K562 (cell line): Measurements from ENCODE around the gene NUP155. TPM values are rescaled to one million over a fixed set of nuclear protein-coding genes. Genes with fewer than 3 reads are reported as not detected.
"Not testable (repeated sequence)": the region's sequence is repeated elsewhere in the genome, so short reads cannot be mapped to it uniquely, and the experiment has no call there.

Source experiments
- POLR2G ChIP-seq: fragments of 200-400 bp; formaldehyde crosslinking; IDR thresholded peaks from 2 replicates; pipeline ENCODE4 v1.6.1; 2017; ENCODE audit warnings: low read depth, mild to moderate bottlenecking, antibody characterized with exemption, low read length, moderate library complexity
- SIX5 ChIP-seq, 2 experiments: IDR thresholded peaks; 2 replicates each; pipeline ENCODE4 v1.6.1; 2011; ENCODE audit warnings: low read length in 2 of 2, borderline replicate concordance in 1 of 2, low read depth in 1 of 2, mild to moderate bottlenecking in 1 of 2, moderate library complexity in 1 of 2; ENCODE audit not compliant: insufficient read depth in 1 of 2
- TAF7 ChIP-seq: fragments of 450-650 bp; IDR thresholded peaks from 2 replicates; pipeline ENCODE4 v1.6.1; 2016; ENCODE audit warnings: missing genetic modification characterization, missing compliant biosample characterization
- ZNF583 ChIP-seq: fragments of 250-450 bp; sonication (Bioruptor Pico); IDR thresholded peaks from 2 replicates; pipeline ENCODE4 v1.4.0; 2020
- ZZZ3 ChIP-seq: fragments of 450-650 bp; IDR thresholded peaks from 2 replicates; pipeline ENCODE4 v1.6.1; 2016; ENCODE audit warnings: antibody characterized with exemption, mild to moderate bottlenecking, moderate library complexity
- polyA plus RNA-seq, 8 experiments: library from polyadenylated mRNA; depleted of rRNA in 4 of 8; stranded (reverse) in 5 of 8; unstranded in 3 of 8; fragments of >200 nt; fragmentation: Nextera tagmentation in 2 of 8; fragmentation: Illumina TruSeq in 1 of 8; extraction: Ambion mirVana in 2 of 8; extraction: Trizol in 1 of 8; gene quantifications; 2 replicates each; pipeline versions ENCODE4 v1.2.1 to v1.2.3, GENCODE V29; 2011 to 2014; ENCODE audit warnings: inconsistent platforms in 1 of 8, missing spikeins in 1 of 8
- total RNA-seq, 7 experiments: library from RNA; depleted of rRNA in 6 of 7; stranded (reverse); fragments of >200 nt in 6 of 7; fragmentation: Illumina TruSeq in 2 of 7; extraction: Trizol in 2 of 7; gene quantifications; 2 replicates each; pipeline versions ENCODE4 v1.2.1 to v1.2.3, GENCODE V29; 2011 to 2021; ENCODE audit warnings: low replicate concordance in 1 of 7
- TF ChIP-seq, protein P1 (sequence below): fragments of 450-650 bp; IDR thresholded peaks from 2 replicates; pipeline ENCODE4 v1.6.1; 2016; ENCODE audit warnings: borderline replicate concordance
- TF ChIP-seq, protein P2 (sequence below), 2 experiments: fragments of 450-650 bp in 1 of 2; sonication (generic) in 1 of 2; formaldehyde crosslinking in 1 of 2; IDR thresholded peaks; 2 replicates each; pipeline versions ENCODE4 v1.7.1 to v1.9.0; 2016 to 2022; ENCODE audit warnings: inconsistent platforms in 1 of 2, mild to moderate bottlenecking in 1 of 2, missing genetic modification reagents in 1 of 2
- TF ChIP-seq, protein P3 (sequence below): IDR thresholded peaks from 2 replicates; pipeline ENCODE4 v1.6.1; 2011; ENCODE audit warnings: borderline replicate concordance, low read depth, mild to moderate bottlenecking, moderate library complexity, low read length; ENCODE audit not compliant: insufficient read depth, poor library complexity, severe bottlenecking

Gene NUP155
- total and polyA plus RNA-seq, 9 of the 15 experiments (the other 6 are each of a cell fraction or from before 2014, with no cell fraction given) = 39.3 to 130 (median 77.0) TPM

DNA sequence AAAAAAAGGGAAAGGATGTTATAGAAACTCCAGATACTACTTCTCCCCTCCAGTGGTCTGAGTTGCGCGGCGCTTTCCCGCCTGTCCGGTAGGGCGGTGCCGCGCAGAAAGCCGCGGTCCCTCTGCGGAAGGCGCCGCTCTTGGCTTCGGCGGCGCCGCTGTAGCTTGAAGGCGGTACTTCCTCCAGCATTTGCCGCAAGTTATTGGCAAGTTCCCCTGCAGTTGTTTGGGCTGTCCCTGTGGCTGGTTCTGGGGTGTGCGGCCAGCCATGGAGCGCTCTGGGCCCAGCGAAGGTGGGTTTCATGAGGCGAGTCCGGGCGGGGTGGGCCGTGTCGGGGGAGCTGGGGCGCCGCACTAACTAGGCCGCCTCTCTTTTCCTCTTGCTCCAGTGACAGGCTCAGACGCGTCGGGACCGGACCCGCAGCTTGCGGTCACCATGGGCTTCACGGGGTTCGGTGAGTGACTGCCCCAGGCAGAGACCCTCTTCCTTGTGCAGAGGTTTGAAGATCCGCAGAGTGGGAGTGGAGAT, 8.3 kb upstream of the NUP155 start, which contains the start of gene WDR70 (continued):
- TF ChIP-seq, protein P1, sequence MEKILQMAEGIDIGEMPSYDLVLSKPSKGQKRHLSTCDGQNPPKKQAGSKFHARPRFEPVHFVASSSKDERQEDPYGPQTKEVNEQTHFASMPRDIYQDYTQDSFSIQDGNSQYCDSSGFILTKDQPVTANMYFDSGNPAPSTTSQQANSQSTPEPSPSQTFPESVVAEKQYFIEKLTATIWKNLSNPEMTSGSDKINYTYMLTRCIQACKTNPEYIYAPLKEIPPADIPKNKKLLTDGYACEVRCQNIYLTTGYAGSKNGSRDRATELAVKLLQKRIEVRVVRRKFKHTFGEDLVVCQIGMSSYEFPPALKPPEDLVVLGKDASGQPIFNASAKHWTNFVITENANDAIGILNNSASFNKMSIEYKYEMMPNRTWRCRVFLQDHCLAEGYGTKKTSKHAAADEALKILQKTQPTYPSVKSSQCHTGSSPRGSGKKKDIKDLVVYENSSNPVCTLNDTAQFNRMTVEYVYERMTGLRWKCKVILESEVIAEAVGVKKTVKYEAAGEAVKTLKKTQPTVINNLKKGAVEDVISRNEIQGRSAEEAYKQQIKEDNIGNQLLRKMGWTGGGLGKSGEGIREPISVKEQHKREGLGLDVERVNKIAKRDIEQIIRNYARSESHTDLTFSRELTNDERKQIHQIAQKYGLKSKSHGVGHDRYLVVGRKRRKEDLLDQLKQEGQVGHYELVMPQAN = peak; percentile 66; the same call in 1 of the 2 replicates
- TF ChIP-seq ZNF583 (CRISPR knock-in tag) (0 out of 2 replicates have a peak, but pooled peaks have one; percentile 41), SIX5 (IDR thresholded peaks at IDR 0.05; ENCODE audit: borderline replicate concordance in 1 of 2, insufficient read depth in 1 of 2, low read depth in 1 of 2, low read length in 2 of 2) (peak in 1 of 2 experiments; percentile 38; a peak in 2 of 4 replicates), TAF7 (tag) (peak; percentile 21; the same call in 1 of the 2 replicates), ZZZ3 (peak; percentile 28; the same call in 1 of the 2 replicates), POLR2G (peak; percentile 95)
- TF ChIP-seq, protein P2, sequence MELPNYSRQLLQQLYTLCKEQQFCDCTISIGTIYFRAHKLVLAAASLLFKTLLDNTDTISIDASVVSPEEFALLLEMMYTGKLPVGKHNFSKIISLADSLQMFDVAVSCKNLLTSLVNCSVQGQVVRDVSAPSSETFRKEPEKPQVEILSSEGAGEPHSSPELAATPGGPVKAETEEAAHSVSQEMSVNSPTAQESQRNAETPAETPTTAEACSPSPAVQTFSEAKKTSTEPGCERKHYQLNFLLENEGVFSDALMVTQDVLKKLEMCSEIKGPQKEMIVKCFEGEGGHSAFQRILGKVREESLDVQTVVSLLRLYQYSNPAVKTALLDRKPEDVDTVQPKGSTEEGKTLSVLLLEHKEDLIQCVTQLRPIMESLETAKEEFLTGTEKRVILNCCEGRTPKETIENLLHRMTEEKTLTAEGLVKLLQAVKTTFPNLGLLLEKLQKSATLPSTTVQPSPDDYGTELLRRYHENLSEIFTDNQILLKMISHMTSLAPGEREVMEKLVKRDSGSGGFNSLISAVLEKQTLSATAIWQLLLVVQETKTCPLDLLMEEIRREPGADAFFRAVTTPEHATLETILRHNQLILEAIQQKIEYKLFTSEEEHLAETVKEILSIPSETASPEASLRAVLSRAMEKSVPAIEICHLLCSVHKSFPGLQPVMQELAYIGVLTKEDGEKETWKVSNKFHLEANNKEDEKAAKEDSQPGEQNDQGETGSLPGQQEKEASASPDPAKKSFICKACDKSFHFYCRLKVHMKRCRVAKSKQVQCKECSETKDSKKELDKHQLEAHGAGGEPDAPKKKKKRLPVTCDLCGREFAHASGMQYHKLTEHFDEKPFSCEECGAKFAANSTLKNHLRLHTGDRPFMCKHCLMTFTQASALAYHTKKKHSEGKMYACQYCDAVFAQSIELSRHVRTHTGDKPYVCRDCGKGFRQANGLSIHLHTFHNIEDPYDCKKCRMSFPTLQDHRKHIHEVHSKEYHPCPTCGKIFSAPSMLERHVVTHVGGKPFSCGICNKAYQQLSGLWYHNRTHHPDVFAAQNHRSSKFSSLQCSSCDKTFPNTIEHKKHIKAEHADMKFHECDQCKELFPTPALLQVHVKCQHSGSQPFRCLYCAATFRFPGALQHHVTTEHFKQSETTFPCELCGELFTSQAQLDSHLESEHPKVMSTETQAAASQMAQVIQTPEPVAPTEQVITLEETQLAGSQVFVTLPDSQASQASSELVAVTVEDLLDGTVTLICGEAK (IDR thresholded peaks at IDR 0.05) = peak; percentile 93
- TF ChIP-seq, protein P2 (CRISPR knock-in tag; IDR thresholded peaks at IDR 0.05) = not testable (repeated sequence)
- TF ChIP-seq, protein P3, sequence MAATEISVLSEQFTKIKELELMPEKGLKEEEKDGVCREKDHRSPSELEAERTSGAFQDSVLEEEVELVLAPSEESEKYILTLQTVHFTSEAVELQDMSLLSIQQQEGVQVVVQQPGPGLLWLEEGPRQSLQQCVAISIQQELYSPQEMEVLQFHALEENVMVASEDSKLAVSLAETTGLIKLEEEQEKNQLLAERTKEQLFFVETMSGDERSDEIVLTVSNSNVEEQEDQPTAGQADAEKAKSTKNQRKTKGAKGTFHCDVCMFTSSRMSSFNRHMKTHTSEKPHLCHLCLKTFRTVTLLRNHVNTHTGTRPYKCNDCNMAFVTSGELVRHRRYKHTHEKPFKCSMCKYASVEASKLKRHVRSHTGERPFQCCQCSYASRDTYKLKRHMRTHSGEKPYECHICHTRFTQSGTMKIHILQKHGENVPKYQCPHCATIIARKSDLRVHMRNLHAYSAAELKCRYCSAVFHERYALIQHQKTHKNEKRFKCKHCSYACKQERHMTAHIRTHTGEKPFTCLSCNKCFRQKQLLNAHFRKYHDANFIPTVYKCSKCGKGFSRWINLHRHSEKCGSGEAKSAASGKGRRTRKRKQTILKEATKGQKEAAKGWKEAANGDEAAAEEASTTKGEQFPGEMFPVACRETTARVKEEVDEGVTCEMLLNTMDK = peak; percentile 97
